PC-3 (cell line): ENCODE results near the gene PPFIBP2. TPM values are rescaled to one million over a fixed set of nuclear protein-coding genes. Genes with fewer than 3 reads are reported as not detected.

Experiments
- ATAC-seq: fragments of 200-7000 bp; cut with Tn5 transposase; 2 replicates; pipeline ENCODE4 v1.9.1; 2020; ENCODE audit warnings: mild to moderate bottlenecking, moderate library complexity
- BruUV-seq: library from RNA; stranded (reverse); fragments of 400-500 nt; replicated peaks from 2 replicates; lab custom pipeline; 2021; lab: Mats Ljungman, UMichigan
- CTCF ChIA-PET: fragments of 300-600 bp; sonication (Branson Sonifier 250); formaldehyde crosslinking; loops from one replicate; lab custom pipeline; 2022; ENCODE audit warnings: antibody characterized with exemption; lab: Charles Lee
- POLR2A ChIA-PET: fragments of 300-600 bp; sonication (Branson Sonifier 250); formaldehyde crosslinking; loops from one replicate; lab custom pipeline; 2022; ENCODE audit warnings: antibody characterized with exemption; ENCODE audit not compliant: unreplicated experiment; lab: Charles Lee
- DNase-seq: peaks from one replicate; pipeline ENCODE4 v3.0.0-alpha.2; 2015
- H2AFZ ChIP-seq: fragments of 300-600 bp; sonication (generic); 2 replicates; pipeline ENCODE4 v1.6.0; 2016; ENCODE audit warnings: antibody characterized with exemption, low read length
- H3F3A ChIP-seq: fragments of 300-600 bp; sonication (generic); one replicate; pipeline ENCODE4 v1.6.0; 2017; ENCODE audit warnings: antibody characterized with exemption, low read length, control low read depth, mild to moderate bottlenecking; ENCODE audit not compliant: unreplicated experiment
- H3K27ac ChIP-seq: fragments of 300-600 bp; sonication (generic); 2 replicates; pipeline ENCODE4 v1.5.1; 2016; ENCODE audit warnings: mild to moderate bottlenecking, low read length
- H3K27me3 ChIP-seq: fragments of 300-600 bp; sonication (generic); 2 replicates; pipeline ENCODE4 v1.6.1; 2016; ENCODE audit warnings: low read length, mixed read lengths
- H3K36me3 ChIP-seq: fragments of 300-600 bp; sonication (generic); 2 replicates; pipeline ENCODE4 v1.6.1; 2016; ENCODE audit warnings: low read depth, mixed run types, low read length, mixed read lengths
- H3K4me1 ChIP-seq: fragments of 300-600 bp; sonication (generic); 2 replicates; pipeline ENCODE4 v1.5.1; 2016; ENCODE audit warnings: low read length; ENCODE audit not compliant: insufficient read depth
- H3K4me2 ChIP-seq: fragments of 300-600 bp; sonication (generic); 2 replicates; pipeline ENCODE4 v1.6.0; 2016; ENCODE audit warnings: low read length
- H3K4me3 ChIP-seq: fragments of 300-600 bp; sonication (generic); 2 replicates; pipeline ENCODE4 v1.5.1; 2016; ENCODE audit warnings: mild to moderate bottlenecking, low read length, mixed read lengths
- H3K79me2 ChIP-seq: fragments of 300-600 bp; sonication (generic); 2 replicates; pipeline ENCODE4 v1.6.1; 2017; ENCODE audit warnings: low read length, mixed read lengths
- H3K9ac ChIP-seq: fragments of 300-600 bp; sonication (generic); 2 replicates; pipeline ENCODE4 v1.6.0; 2016; ENCODE audit warnings: mild to moderate bottlenecking, low read length
- H3K9me2 ChIP-seq: fragments of 300-600 bp; sonication (generic); replicated peaks from 2 replicates; pipeline ENCODE4 v1.6.1; 2016; ENCODE audit warnings: mixed run types, low read length, mixed read lengths
- H3K9me3 ChIP-seq: fragments of 300-600 bp; sonication (generic); 2 replicates; pipeline ENCODE4 v1.6.1; 2016; ENCODE audit warnings: low read length, mixed read lengths
- H4K20me1 ChIP-seq: fragments of 300-600 bp; sonication (generic); 2 replicates; pipeline ENCODE4 v1.6.1; 2016; ENCODE audit warnings: low read length, mixed read lengths
- EZH2 ChIP-seq: fragments of 300-600 bp; sonication (generic); IDR thresholded peaks from one replicate; pipeline ENCODE4 v1.6.1; 2017; ENCODE audit warnings: antibody characterized with exemption, mild to moderate bottlenecking, low read length; ENCODE audit not compliant: unreplicated experiment
- EZH2phosphoT487 ChIP-seq: fragments of 300-600 bp; sonication (generic); IDR thresholded peaks from 2 replicates; pipeline ENCODE4 v1.6.1; 2018; ENCODE audit warnings: mild to moderate bottlenecking, antibody characterized with exemption, low read length, borderline replicate concordance
- intact Hi-C: fragments of 100-400 bp; cut with micrococcal nuclease; formaldehyde crosslinking; loops from 2 replicates; pipeline ENCODE4 v1.9.0; 2023
- total RNA-seq: library from RNA; depleted of rRNA; stranded (reverse); fragments of >200 nt; gene quantifications from 2 replicates; pipeline ENCODE4 v1.2.3, GENCODE V29; 2014; rRNA removed
- TF ChIP-seq, protein P1 (sequence below): fragments of 300-600 bp; sonication (generic); conservative IDR thresholded peaks from 2 replicates; pipeline ENCODE4 v1.5.1; 2017; ENCODE audit warnings: antibody characterized with exemption, low read depth, mild to moderate bottlenecking, low read length

PPFIBP2 gene
- total RNA-seq, 1 experiment from 2014 or later = 3.2 TPM

DNA sequence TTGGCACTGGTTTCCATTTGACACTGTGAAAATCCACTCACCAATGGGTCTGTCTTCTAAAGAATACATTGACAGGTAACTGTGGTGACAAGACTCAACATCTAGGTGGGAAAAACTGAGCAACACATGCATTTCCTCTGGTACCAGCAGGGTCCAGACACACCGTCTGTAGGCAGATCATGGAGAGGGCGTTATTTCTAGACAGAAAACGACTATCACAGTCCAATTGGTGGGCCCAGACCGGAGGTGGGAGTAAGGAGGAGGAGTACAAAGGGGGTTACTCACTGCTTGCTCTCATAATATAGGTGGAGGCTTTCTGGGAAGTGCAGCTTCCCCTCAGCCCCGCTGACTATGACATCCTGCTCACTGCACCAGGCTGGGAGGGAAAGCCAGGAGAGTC lies 182.6 kb downstream of the PPFIBP2 start:
- Histone ChIP-seq H3F3A (no peaks in the 10 kb centered on the region), H3K4me2 (no peak overlapping the region), H3K79me2 (no peaks in the 10 kb centered on the region), H3K4me3 (no peak overlapping the region), H3K4me1 (no peaks in the 10 kb centered on the region), H4K20me1 (no peaks in the 10 kb centered on the region), H3K9me3 (no peaks in the 10 kb centered on the region), H3K9ac (no peak overlapping the region), H2AFZ (no peak overlapping the region), H3K9me2 (no peaks in the 10 kb centered on the region), H3K36me3 (no peaks in the 10 kb centered on the region), H3K27ac (no peak overlapping the region), H3K27me3 (peaks cover 49% of the 10 kb centered on the region)
- no peak for TF ChIP-seq EZH2
- TF ChIP-seq EZH2phosphoT487 = no peak
- TF ChIP-seq, protein P1, sequence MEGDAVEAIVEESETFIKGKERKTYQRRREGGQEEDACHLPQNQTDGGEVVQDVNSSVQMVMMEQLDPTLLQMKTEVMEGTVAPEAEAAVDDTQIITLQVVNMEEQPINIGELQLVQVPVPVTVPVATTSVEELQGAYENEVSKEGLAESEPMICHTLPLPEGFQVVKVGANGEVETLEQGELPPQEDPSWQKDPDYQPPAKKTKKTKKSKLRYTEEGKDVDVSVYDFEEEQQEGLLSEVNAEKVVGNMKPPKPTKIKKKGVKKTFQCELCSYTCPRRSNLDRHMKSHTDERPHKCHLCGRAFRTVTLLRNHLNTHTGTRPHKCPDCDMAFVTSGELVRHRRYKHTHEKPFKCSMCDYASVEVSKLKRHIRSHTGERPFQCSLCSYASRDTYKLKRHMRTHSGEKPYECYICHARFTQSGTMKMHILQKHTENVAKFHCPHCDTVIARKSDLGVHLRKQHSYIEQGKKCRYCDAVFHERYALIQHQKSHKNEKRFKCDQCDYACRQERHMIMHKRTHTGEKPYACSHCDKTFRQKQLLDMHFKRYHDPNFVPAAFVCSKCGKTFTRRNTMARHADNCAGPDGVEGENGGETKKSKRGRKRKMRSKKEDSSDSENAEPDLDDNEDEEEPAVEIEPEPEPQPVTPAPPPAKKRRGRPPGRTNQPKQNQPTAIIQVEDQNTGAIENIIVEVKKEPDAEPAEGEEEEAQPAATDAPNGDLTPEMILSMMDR = no peak
- no TSS peak for BruUV-seq
- ChIA-PET POLR2A (no interaction called here), CTCF (no interaction called here)
- no peak for DNase-seq
- intact Hi-C loops = no loop called here
- no peak for ATAC-seq

Other genes with a start within 250 kb of the PPFIBP2 start
- not detected in 2 replicates for gene OLFML1, start 28.5 kb upstream of the PPFIBP2 start, total RNA-seq
- 2.9 and 5.4 TPM in 2 replicates for gene CYB5R2, start 159.5 kb downstream of the PPFIBP2 start, total RNA-seq
- gene OVCH2, start 192.5 kb downstream of the PPFIBP2 start, total RNA-seq = not detected in 2 replicates